SK-N-SH (cell line): ENCODE results near the gene OCIAD1.

Experiments
- CHD2 ChIP-seq: fragments of 150-350 bp; IDR thresholded peaks from 2 replicates; pipeline ENCODE4 v1.6.1; 2018; ENCODE audit warnings: low read length; ENCODE audit not compliant: partially characterized antibody
- CTCF ChIP-seq: fragments of 200-600 bp; sonication (generic); IDR thresholded peaks from 2 replicates; pipeline ENCODE4 v1.6.1; 2017; ENCODE audit warnings: antibody characterized with exemption, mild to moderate bottlenecking, moderate library complexity
- EZH2phosphoT487 ChIP-seq: fragments of 200-600 bp; sonication (generic); IDR thresholded peaks from 2 replicates; pipeline ENCODE4 v1.6.1; 2017; ENCODE audit warnings: low read depth, mixed run types, mild to moderate bottlenecking, antibody characterized with exemption, moderate library complexity, borderline replicate concordance
- FOXM1 ChIP-seq: IDR thresholded peaks from 2 replicates; pipeline ENCODE4 v1.4.0; 2012; ENCODE audit warnings: low read depth, mild to moderate bottlenecking
- MAX ChIP-seq: IDR thresholded peaks from 2 replicates; pipeline ENCODE4 v1.4.0; 2012; ENCODE audit warnings: low read depth
- POLR2AphosphoS5 ChIP-seq: IDR thresholded peaks from 2 replicates; pipeline ENCODE4 v1.6.1; 2012; ENCODE audit warnings: low read depth, low read length
- RCOR1 ChIP-seq: fragments of 150-350 bp; IDR thresholded peaks from 2 replicates; pipeline ENCODE4 v1.6.1; 2017; ENCODE audit warnings: antibody characterized with exemption, low read length
- USF2 ChIP-seq: fragments of 150-350 bp; IDR thresholded peaks from 2 replicates; pipeline ENCODE4 v1.6.1; 2017; ENCODE audit warnings: antibody characterized with exemption, low read length, low read depth, borderline replicate concordance
- YY1 ChIP-seq: IDR thresholded peaks from 2 replicates; pipeline ENCODE4 v1.4.0; 2012; ENCODE audit warnings: low read depth, mild to moderate bottlenecking

GRCh38 chr4:48844843-48845242 is 14.0 kb downstream of the OCIAD1 start:
- TF ChIP-seq MAX (no peak), CTCF (no peak), CHD2 (no peak), RCOR1 (no peak), FOXM1 (no peak), POLR2AphosphoS5 (no peak), USF2 (no peak), YY1 (no peak), EZH2phosphoT487 (no peak)
